ENCODE measurements around the gene TNFRSF18. TPM values are rescaled to one million over a fixed set of nuclear protein-coding genes. Genes with fewer than 3 reads are reported as not detected.

TNFRSF18 gene
- total RNA-seq, 1 experiment from 2014 or later: not detected

GRCh38 chr1:1169429-1170214 lies 36.8 kb downstream of the TNFRSF18 start:
- Histone ChIP-seq H3K36me3 (no peaks in the 10 kb centered on the region), H3K4me3 (no peak overlapping the region), H3K27me3 (peaks cover 12% of the 10 kb centered on the region), H3K9me3 (no peaks in the 10 kb centered on the region)
- DNase-seq: no peak

- H3K4me3 ChIP-seq: no peak overlapping the region
- H3K27me3 ChIP-seq: peaks cover 6% of the 10 kb centered on the region; the same call in 1 of the 2 replicates
- H3K9me3 ChIP-seq: no peaks in the 10 kb centered on the region
- no peak for DNase-seq
- H3K36me3 ChIP-seq: no peaks in the 10 kb centered on the region
These were observed 37.7 kb downstream of the TNFRSF18 start for GRCh38 chr1:1168451-1169411.

DNA sequence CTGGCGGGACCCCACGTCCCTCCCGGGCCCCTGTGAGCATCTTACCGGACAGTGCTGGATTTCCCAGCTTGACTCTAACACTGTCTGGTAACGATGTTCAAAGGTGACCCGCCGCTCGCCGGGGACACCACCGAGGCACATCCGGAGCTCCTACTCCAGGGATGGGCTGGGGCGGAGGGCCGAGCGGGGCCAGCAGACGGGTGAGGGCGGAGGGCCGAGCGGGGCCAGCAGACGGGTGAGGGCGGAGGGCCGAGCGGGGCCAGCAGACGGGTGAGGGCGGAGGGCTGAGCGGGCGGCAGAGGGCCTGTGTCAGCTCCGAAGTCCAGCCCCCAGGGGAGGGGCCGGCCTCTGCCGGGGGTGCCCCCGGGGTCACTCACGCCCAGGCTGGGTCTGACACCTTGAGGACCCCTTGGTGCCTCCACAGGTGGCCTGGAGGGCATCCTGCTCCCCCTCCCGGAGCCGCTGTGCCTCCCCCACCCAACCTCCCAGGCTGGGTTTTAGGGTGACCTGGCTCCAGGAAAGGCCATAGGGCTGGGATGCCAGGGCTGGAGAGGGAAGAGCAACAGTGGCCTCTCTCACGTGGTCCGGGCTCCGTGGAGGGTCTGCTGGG lies 38.4 kb downstream of the TNFRSF18 start:
- Histone ChIP-seq H3K9me3 (no peaks in the 10 kb centered on the region), H3K27me3 (no peaks in the 10 kb centered on the region; the same call in 1 of the 2 replicates), H3K36me3 (no peaks in the 10 kb centered on the region), H3K4me3 (no peak overlapping the region)
- no peak for DNase-seq

DNA sequence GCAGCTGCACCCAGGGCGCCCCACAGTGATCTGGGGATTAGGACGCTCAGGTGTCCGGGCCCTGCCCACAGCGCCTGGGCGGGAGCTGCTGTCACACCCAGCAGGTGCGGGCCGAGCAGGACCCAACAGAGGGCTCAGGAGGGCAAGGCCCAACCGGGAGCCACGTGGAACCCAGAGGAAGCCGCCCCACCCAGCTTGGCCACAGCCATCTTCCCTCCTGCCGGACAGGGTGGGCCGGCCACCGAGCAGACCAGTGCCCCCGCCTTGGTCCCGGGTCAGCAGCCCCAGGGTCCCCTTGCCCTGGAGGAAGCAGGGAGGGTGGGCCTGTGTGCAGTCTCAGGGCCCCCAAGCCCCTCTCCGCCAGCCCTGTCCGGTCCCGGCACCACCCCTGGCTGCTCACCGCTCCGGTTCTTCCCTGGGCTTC lies 39.0 kb downstream of the TNFRSF18 start:
- no peaks in the 10 kb centered on the region for H3K36me3 ChIP-seq
- no peaks in the 10 kb centered on the region for H3K9me3 ChIP-seq
- no peak overlapping the region for H3K4me3 ChIP-seq
- DNase-seq: no peak
- H3K27me3 ChIP-seq: no peaks in the 10 kb centered on the region; the same call in 1 of the 2 replicates

- DNase-seq: no peak
- Histone ChIP-seq H3K36me3 (no peaks in the 10 kb centered on the region), H3K9me3 (no peaks in the 10 kb centered on the region), H3K27me3 (no peaks in the 10 kb centered on the region; the same call in 1 of the 2 replicates), H3K4me3 (no peak overlapping the region)
These were observed 39.6 kb downstream of the TNFRSF18 start for GRCh38 chr1:1166642-1167397.

- Histone ChIP-seq H3K27me3 (no peaks in the 10 kb centered on the region; the same call in 1 of the 2 replicates), H3K4me3 (no peak overlapping the region), H3K9me3 (no peaks in the 10 kb centered on the region), H3K36me3 (no peaks in the 10 kb centered on the region)
- DNase-seq: no peak
These were observed 40.4 kb downstream of the TNFRSF18 start for GRCh38 chr1:1165900-1166421.

DNA sequence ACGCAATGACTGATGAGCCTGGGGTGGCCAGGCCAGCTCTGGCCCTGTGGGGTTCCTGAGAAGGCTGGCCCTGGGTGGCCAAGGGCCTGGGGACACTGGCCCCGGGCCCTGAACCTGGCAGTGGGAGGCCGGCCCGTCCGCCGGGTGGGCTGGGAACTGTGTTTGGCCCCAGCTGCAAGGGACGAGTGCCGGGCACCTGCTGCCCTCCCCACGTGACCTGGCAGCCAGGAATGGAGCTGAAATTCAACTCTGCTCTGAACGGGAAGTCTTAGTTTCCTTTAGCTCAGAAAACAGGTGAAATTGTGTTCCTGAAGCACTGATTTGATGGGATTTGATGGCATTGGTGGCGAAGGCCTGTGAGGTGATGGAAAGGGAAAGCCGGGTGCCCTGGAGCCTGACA lies 40.9 kb downstream of the TNFRSF18 start:
- H3K9me3 ChIP-seq: no peaks in the 10 kb centered on the region
- no peaks in the 10 kb centered on the region for H3K36me3 ChIP-seq
- DNase-seq: no peak
- H3K4me3 ChIP-seq: no peak overlapping the region
- H3K27me3 ChIP-seq: no peaks in the 10 kb centered on the region; the same call in 1 of the 2 replicates

- DNase-seq: no peak
- H3K36me3 ChIP-seq: no peaks in the 10 kb centered on the region
- no peaks in the 10 kb centered on the region; the same call in 1 of the 2 replicates for H3K27me3 ChIP-seq
- H3K4me3 ChIP-seq: no peak overlapping the region
- no peaks in the 10 kb centered on the region for H3K9me3 ChIP-seq
These were observed 41.5 kb downstream of the TNFRSF18 start for GRCh38 chr1:1164701-1165451.

DNA sequence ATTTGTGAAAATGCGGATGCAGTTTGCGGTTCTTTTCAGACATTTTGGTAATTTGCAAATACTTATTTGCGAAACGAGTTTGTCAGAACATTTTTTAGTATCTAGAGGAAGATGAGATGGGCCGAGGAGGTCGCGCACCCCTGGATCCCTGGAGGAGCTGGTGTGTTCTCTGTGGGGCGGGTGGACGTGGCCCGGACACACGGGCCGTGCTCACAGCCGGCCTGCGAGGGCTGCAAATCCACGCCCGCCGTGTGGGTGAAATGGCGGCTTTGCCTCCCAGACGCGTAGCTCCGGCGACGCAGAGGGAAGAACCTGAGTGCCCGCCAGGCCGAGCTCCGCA lies 42.1 kb downstream of the TNFRSF18 start:
- Histone ChIP-seq H3K4me3 (no peak overlapping the region), H3K9me3 (no peaks in the 10 kb centered on the region), H3K36me3 (no peaks in the 10 kb centered on the region), H3K27me3 (no peaks in the 10 kb centered on the region)
- no peak for DNase-seq

- DNase-seq: no peak
- Histone ChIP-seq H3K27me3 (no peaks in the 10 kb centered on the region), H3K4me3 (no peak overlapping the region), H3K36me3 (no peaks in the 10 kb centered on the region), H3K9me3 (no peaks in the 10 kb centered on the region)
These were observed 42.8 kb downstream of the TNFRSF18 start for GRCh38 chr1:1163538-1164070.

GRCh38 chr1:1162597-1163537 lies 43.5 kb downstream of the TNFRSF18 start:
- Histone ChIP-seq H3K9me3 (no peaks in the 10 kb centered on the region), H3K4me3 (no peak overlapping the region), H3K27me3 (no peaks in the 10 kb centered on the region), H3K36me3 (no peaks in the 10 kb centered on the region)
- DNase-seq: no peak

GRCh38 chr1:1161683-1162079 lies 44.7 kb downstream of the TNFRSF18 start:
- no peak overlapping the region for H3K4me3 ChIP-seq
- H3K36me3 ChIP-seq: no peaks in the 10 kb centered on the region
- DNase-seq: no peak
- no peaks in the 10 kb centered on the region for H3K27me3 ChIP-seq
- no peaks in the 10 kb centered on the region for H3K9me3 ChIP-seq

GRCh38 chr1:1161078-1161682 lies 45.2 kb downstream of the TNFRSF18 start:
- no peaks in the 10 kb centered on the region for H3K27me3 ChIP-seq
- no peak for DNase-seq
- H3K9me3 ChIP-seq: no peaks in the 10 kb centered on the region
- H3K36me3 ChIP-seq: no peaks in the 10 kb centered on the region
- no peak overlapping the region for H3K4me3 ChIP-seq

DNA sequence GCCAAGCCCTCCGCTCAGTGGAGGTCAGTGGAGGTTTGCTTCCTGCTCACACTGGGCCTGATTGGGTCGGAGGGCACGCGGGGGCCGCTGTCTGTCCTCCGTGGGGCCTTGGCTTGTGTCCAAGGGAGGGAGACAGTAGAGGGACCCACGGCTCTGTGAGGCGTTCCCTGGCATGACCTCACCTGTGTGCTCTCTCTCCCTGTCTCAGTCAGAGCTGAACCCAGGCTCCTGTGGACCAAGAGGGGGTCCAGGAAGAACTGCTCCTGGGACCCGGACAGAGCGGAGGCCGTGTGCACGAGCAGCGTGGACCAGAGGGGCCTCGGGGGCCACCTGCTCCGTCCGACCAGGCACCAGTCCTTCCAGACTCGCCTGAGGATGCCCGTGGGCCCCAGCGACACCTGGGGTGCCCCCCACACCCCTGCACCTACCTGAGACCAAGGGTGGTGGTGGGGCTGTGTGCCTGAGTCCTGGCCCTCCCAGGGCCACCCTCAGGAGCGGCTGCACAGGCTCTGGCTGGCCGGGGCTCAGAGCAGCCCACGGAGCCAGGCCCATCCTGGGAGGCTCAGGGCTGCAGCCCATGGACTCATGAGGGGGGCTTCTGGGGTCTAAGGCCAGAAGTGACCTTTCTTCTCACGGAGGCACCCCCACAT lies 46.0 kb downstream of the TNFRSF18 start:
- Histone ChIP-seq H3K4me3 (no peak overlapping the region), H3K27me3 (no peaks in the 10 kb centered on the region), H3K9me3 (no peaks in the 10 kb centered on the region), H3K36me3 (no peaks in the 10 kb centered on the region)
- no peak for DNase-seq
